GM12878 (cell line): ENCODE results near the gene PRF1. TPM values are rescaled to one million over a fixed set of nuclear protein-coding genes. Genes with fewer than 3 reads are reported as not detected.
A peak's percentile ranks its signal among the peaks of the same experiment; 100 is the strongest.

Experiments used
- NR2F1 ChIP-seq: fragments of 450-650 bp; conservative IDR thresholded peaks from 2 replicates; pipeline ENCODE4 v1.6.1; 2017; ENCODE audit warnings: mild to moderate bottlenecking
- TCF12 ChIP-seq: IDR thresholded peaks from 2 replicates; pipeline ENCODE4 v1.6.1; 2011; ENCODE audit warnings: low read depth, mild to moderate bottlenecking, low read length
- polyA plus RNA-seq, 11 experiments: library from polyadenylated mRNA; depleted of rRNA in 4 of 11; unstranded in 6 of 11; stranded (reverse) in 5 of 11; fragments of >200 nt; fragmentation: Nextera tagmentation in 4 of 11; fragmentation: Illumina TruSeq in 1 of 11; extraction: Ambion mirVana in 4 of 11; extraction: Trizol in 1 of 11; gene quantifications; 1 replicate in 1 of 11; 2 replicates in 10 of 11; pipeline versions ENCODE4 v1.2.1 to v1.2.3, GENCODE V29; 2011 to 2016; ENCODE audit warnings: inconsistent platforms in 2 of 11, missing spikeins in 2 of 11, low read depth in 1 of 11
- total RNA-seq, 4 experiments: library from RNA; depleted of rRNA in 3 of 4; stranded (reverse); fragments of >200 nt in 3 of 4; fragmentation: Illumina TruSeq in 1 of 4; extraction: Trizol in 1 of 4; gene quantifications; 2 replicates each; pipeline versions ENCODE4 v1.2.1 to v1.2.3, GENCODE V29; 2013 to 2021
- TF ChIP-seq, protein P1 (sequence below): fragments of 450-650 bp; IDR thresholded peaks from 2 replicates; pipeline ENCODE4 v1.6.1; 2017; ENCODE audit warnings: mild to moderate bottlenecking, moderate library complexity
- TF ChIP-seq, protein P2 (sequence below): fragments of 450-650 bp; formaldehyde crosslinking; IDR thresholded peaks from 2 replicates; pipeline ENCODE4 v1.5.0; 2022; ENCODE audit warnings: mild to moderate bottlenecking, missing genetic modification characterization

Gene PRF1
- total and polyA plus RNA-seq, 10 of the 15 experiments (the other 5 are each of a cell fraction or from before 2014, with no cell fraction given), result 0.84 to 15.7 (median 1.3) TPM

DNA sequence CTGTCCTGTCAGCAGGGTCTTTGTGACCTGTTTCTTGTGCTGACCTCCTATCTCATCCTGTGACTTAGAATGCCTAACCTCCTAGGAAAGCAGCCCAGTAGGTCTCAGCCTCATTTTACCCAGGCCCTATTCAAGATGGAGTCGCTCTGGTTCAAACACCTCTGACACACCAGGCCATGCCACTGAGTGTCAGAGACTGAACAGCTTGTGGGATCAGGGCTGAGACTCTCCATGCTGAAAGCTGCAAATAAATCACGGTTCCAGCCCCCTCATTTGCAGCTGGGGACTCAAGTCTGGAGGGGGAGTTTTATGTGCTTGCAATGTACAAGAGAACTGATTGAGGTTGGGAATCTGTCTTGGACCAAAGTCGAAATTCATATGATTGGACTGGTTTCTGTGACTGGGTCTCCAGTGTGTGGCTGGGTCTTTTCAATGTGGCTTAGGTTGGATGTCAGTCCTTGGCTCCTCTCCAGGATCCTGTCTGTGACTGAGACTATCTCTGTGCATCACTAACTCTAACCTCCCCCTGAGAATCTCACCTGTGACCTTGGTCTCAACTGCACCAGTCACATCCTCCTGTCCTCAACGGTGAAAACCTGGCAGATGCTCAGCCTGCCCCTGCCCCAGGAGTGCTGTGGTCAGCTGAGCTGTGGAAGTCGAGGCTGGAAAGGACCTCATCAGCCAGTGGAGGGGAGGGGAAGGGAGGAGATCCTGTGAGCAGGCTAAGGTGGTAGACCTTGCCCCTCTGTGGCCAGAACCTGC lies 11.7 kb downstream of the PRF1 start (continued):
- TF ChIP-seq, protein P1, sequence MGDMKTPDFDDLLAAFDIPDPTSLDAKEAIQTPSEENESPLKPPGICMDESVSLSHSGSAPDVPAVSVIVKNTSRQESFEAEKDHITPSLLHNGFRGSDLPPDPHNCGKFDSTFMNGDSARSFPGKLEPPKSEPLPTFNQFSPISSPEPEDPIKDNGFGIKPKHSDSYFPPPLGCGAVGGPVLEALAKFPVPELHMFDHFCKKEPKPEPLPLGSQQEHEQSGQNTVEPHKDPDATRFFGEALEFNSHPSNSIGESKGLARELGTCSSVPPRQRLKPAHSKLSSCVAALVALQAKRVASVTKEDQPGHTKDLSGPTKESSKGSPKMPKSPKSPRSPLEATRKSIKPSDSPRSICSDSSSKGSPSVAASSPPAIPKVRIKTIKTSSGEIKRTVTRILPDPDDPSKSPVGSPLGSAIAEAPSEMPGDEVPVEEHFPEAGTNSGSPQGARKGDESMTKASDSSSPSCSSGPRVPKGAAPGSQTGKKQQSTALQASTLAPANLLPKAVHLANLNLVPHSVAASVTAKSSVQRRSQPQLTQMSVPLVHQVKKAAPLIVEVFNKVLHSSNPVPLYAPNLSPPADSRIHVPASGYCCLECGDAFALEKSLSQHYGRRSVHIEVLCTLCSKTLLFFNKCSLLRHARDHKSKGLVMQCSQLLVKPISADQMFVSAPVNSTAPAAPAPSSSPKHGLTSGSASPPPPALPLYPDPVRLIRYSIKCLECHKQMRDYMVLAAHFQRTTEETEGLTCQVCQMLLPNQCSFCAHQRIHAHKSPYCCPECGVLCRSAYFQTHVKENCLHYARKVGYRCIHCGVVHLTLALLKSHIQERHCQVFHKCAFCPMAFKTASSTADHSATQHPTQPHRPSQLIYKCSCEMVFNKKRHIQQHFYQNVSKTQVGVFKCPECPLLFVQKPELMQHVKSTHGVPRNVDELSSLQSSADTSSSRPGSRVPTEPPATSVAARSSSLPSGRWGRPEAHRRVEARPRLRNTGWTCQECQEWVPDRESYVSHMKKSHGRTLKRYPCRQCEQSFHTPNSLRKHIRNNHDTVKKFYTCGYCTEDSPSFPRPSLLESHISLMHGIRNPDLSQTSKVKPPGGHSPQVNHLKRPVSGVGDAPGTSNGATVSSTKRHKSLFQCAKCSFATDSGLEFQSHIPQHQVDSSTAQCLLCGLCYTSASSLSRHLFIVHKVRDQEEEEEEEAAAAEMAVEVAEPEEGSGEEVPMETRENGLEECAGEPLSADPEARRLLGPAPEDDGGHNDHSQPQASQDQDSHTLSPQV, result 0 out of 2 replicates have a peak, but pooled peaks have one; percentile 72
- 0 out of 2 replicates have a peak, but pooled peaks have one; percentile 13 for TF ChIP-seq NR2F1
- TF ChIP-seq TCF12, result no peak
- TF ChIP-seq, protein P2, sequence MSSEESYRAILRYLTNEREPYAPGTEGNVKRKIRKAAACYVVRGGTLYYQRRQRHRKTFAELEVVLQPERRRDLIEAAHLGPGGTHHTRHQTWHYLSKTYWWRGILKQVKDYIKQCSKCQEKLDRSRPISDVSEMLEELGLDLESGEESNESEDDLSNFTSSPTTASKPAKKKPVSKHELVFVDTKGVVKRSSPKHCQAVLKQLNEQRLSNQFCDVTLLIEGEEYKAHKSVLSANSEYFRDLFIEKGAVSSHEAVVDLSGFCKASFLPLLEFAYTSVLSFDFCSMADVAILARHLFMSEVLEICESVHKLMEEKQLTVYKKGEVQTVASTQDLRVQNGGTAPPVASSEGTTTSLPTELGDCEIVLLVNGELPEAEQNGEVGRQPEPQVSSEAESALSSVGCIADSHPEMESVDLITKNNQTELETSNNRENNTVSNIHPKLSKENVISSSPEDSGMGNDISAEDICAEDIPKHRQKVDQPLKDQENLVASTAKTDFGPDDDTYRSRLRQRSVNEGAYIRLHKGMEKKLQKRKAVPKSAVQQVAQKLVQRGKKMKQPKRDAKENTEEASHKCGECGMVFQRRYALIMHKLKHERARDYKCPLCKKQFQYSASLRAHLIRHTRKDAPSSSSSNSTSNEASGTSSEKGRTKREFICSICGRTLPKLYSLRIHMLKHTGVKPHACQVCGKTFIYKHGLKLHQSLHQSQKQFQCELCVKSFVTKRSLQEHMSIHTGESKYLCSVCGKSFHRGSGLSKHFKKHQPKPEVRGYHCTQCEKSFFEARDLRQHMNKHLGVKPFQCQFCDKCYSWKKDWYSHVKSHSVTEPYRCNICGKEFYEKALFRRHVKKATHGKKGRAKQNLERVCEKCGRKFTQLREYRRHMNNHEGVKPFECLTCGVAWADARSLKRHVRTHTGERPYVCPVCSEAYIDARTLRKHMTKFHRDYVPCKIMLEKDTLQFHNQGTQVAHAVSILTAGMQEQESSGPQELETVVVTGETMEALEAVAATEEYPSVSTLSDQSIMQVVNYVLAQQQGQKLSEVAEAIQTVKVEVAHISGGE (CRISPR knock-in tag), result no peak
